Stimulated activated CD4-positive, alpha-beta T cell treated with anti-CD3 and anti-CD28 coated beads, Interleukin-2, amount 100 ng/mL, for 4 hours (primary cell): ENCODE data around the gene NPAS3.

Source experiments
- DNase-seq: peaks from one replicate; pipeline ENCODE4 v3.0.0-alpha.2; 2020; ENCODE audit warnings: low read depth

The NPAS3 gene

GRCh38 chr14:33836900-33837577 is 898.4 kb downstream of the NPAS3 start:
- no peak for DNase-seq

DNA sequence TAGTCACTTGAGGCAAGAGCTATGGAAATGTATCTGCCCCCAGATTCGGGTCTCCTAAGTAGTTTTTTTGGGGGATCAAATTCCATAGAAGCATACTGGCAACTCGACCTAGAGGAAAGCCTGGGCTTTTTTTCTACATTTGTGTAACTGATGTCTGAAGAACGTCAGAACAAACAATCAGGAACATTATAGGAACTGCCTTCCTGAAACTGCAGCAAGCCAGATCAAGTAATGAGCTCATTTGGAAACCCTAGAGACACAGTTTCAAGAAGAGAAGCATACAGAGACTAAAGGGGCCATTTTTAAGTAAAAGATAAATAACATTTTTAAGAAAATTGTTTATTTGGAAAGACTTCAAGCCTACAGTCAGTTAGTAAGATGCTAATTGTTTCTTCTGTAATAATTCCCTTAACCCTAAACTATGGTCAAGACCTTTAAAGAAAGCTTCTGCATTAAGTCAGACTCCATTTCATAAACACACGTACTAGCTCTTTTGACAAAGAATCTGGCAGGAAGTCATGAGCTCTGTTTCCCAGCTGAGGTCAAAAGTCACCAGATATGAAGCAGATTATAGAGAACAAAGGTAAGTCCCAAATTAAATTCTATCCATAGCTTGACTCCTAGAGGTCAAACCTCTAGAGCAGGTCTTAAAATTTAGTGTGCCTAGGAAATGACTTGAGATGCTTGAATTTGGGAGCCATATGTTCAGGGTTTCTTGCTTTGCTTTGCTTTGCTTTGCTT is 899.4 kb downstream of the NPAS3 start:
- no peak for DNase-seq

DNA sequence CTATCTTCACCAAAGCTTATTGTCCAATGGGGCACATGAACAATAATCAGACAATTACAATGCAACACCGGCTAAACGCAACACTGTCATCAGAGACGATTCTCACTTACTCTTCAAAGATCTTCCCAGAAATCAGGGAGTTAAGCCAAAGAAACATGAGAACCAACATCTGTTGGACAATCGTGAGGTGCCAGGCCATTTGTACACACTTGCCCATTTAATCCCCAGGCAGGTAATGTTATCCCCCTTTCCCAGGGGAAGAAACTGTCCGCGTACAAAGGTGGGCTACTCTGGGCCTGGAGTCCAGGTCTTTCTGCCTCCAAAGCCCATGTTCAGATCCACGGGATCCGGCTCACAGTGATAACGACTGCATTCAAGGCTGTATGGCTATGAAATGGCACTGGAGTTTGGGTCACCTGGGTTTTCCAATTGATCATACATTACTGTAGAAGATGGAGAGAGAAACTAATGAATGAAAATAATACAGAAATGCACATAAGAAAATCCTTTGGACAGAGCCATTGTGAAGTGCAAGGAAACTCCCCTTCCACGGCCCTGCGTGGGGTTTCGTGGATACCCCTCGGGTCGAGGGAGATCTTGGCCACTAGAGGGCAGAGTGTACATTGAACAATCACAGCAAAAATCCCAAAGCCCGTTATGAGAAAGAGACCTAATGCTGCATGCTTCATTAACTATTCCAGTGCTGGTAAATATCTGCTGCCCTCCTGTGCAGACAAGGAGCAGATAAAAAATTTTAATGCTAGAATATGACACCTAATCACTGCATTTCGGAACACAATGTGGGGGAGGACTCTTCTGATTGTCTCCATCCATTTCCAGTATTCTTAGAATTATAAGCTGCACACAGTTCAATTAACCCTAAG is 900.8 kb downstream of the NPAS3 start:
- DNase-seq: peak; percentile 17

DNA sequence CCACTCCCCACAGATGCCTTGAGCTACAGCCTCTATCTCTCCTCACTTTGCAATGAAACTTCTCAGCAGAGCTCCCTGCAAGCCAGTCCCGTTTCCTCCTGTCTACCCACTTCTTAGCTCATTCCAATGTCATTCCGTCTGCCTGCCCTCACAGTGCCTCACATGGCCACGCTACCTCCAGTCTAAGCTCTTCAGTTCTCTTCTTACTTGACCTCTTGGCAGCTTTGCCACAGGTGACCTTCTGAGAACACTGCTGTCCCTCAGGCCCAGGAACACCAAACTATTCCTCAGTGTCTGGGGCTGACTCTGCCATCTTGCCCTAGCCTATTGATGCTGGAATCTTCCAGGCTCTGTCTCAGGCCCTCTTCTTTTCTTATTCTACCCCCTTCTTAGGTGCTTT is 902.1 kb downstream of the NPAS3 start:
- no peak for DNase-seq

DNA sequence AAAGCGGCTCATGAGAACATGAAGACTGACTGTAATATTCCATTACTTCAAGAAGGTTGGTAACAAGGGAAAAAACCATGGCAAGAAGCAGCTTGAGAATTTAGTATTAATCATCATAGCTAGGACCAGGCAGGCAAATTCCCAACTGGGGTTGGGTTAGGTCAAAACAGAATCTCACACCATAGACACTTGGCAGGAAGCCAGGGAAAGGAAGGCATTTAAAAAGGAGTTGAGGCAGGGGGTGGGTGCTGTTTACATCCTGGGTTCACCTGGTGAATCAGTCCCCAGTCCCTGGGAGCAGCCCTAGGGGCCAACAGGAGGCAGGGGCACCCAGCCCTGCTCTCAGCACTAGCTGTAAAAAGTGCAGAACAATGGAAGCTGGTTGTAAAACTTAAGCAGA is 903.6 kb downstream of the NPAS3 start:
- no peak for DNase-seq

GRCh38 chr14:33844118-33844517 is 905.4 kb downstream of the NPAS3 start:
- no peak for DNase-seq

DNA sequence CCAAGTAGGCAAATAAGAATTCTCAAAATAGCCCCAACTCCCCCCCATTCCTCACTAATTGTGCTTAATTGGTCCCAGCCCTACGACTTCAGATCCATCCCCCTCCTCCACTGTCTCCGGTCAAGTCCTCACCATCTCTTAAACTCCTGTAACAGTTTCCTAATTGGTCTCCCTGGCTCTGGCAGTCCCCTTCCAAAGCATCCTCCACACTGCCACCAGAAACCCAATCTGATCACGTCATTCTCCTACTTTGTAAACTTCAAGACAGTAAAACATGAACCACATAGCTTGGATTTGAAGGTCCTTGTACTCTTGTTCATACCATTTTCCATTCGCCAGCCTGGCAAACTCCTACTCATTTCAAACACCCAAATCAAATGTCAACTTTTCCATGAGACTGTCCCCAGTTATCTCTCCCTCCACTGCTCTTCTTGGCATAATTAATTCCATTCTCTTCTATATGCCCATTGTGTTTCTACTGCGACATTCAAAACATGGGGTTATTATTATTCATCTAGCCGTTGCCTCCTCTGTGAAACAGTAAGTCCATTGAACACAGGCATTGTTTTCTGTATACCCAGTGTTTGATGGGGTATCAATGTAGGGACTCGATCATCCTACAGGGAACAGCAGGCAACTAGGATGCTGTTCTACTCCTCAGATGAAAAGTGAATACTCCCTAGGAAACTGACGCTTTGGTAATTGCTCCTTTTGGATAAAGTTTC is 907.6 kb downstream of the NPAS3 start:
- DNase-seq: no peak

- no peak for DNase-seq
These were observed 908.4 kb downstream of the NPAS3 start for GRCh38 chr14:33847066-33847465.

GRCh38 chr14:33848009-33848408 is 909.3 kb downstream of the NPAS3 start:
- DNase-seq: no peak

- DNase-seq: no peak
These were observed 910.2 kb downstream of the NPAS3 start for GRCh38 chr14:33848706-33849454.

GRCh38 chr14:33849455-33849801 is 910.7 kb downstream of the NPAS3 start:
- DNase-seq: no peak

DNA sequence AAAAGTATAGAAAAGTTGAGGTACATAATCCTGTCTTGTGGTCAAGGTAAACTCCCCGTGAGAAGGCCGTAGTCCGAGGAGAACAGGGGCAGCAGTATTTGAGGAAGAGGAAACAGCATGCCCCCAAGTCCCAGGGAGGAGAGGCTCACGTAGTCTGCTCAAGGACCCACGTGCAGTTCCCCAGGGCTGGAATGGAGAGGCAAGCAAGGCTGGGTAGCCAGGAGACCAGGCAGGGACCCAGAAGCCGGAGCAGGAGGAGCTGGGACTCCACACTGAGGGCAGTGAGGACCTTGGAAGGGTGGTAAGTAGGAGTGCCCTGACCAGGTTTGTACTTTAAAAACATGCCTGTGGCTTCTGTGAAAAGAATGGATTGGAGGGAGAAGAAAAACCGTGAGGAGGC is 912.1 kb downstream of the NPAS3 start:
- no peak for DNase-seq

DNA sequence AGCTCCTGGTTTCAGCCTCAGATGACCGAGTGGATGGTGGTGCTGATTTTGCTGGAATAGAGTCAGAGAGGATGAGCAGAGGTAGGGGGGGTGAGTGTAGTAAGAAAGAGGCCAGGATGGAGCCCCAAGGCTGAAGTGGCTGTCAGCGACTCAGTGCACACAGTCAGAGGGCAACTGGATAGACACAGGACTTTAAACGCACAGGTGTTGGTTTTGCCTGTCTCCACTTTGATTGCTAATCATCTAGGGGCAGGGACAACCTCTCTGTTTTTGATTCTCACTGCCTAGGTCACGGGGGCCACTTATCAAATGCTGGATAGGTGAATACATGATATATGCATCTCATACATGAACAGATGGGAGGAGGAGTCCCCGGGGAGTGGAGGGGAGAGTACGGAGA is 912.7 kb downstream of the NPAS3 start:
- no peak for DNase-seq

GRCh38 chr14:33851931-33852330 is 913.3 kb downstream of the NPAS3 start:
- DNase-seq: no peak
